SK-MEL-5 (cell line): ENCODE results near the gene NT5M. TPM values are rescaled to one million over a fixed set of nuclear protein-coding genes. Genes with fewer than 3 reads are reported as not detected.
A peak's percentile ranks its signal among the peaks of the same experiment; 100 is the strongest.
"Not testable (repeated sequence)": the region's sequence is repeated elsewhere in the genome, so short reads cannot be mapped to it uniquely, and the experiment has no call there.

Experiments used
- DNase-seq: peaks from one replicate; pipeline ENCODE4 v3.0.0-alpha.2; 2016; ENCODE audit warnings: low read depth, low spot score
- in situ Hi-C: cut with HindIII; loops from 2 replicates; pipeline ENCODE4 v1.10.0; 2016; ENCODE audit warnings: low sequenced_read_pairs, high pct_unique_total_duplicates, low pct_unique_long_range_greater_than_20kb
- total RNA-seq: library from RNA; depleted of rRNA; stranded (reverse); fragments of >200 nt; shearing (Covaris generic); gene quantifications from 2 replicates; pipeline ENCODE4 v1.2.3, GENCODE V29; 2014

Gene NT5M
- total RNA-seq, 1 experiment from 2014 or later: 11.0 TPM

DNA sequence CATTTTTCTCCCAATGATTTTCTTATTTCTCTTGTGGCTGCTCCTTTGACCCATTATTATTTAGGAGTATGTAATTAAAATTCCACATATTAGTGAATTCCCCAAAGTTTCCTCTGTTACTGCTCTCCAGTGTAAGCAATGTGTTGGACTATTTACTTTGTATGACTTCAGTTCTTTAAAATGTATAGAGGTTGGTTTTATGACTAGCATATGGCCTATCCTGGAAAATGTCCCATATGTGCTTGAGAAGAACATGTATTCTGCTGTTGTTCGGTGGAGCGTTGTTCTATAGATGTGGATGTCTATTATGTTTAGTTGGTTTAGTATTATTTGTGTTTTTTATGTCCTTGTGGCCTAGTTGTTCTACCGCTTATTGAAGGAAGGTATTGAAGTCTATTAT, 6.0 kb upstream of the NT5M start:
- no peak for DNase-seq
- in situ Hi-C loops: no loop called here

DNA sequence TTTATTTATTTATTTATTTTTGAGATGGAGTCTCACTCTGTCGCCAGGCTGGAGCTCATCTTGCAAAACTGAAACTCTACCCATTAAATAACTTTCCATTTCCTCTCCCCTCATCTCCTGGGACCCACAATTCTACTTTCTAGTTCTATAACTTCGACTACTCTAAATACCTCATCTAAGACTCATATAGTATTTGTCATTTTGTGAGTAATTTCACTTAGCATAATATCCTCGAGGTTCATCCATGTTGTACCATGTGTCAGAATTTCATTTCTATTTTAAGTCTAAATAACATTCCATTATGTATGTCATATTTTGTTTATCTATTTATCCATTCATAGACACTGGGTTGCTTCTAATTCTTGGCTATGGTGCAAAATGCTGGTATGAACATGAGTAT, 5.1 kb upstream of the NT5M start:
- no peak for DNase-seq

DNA sequence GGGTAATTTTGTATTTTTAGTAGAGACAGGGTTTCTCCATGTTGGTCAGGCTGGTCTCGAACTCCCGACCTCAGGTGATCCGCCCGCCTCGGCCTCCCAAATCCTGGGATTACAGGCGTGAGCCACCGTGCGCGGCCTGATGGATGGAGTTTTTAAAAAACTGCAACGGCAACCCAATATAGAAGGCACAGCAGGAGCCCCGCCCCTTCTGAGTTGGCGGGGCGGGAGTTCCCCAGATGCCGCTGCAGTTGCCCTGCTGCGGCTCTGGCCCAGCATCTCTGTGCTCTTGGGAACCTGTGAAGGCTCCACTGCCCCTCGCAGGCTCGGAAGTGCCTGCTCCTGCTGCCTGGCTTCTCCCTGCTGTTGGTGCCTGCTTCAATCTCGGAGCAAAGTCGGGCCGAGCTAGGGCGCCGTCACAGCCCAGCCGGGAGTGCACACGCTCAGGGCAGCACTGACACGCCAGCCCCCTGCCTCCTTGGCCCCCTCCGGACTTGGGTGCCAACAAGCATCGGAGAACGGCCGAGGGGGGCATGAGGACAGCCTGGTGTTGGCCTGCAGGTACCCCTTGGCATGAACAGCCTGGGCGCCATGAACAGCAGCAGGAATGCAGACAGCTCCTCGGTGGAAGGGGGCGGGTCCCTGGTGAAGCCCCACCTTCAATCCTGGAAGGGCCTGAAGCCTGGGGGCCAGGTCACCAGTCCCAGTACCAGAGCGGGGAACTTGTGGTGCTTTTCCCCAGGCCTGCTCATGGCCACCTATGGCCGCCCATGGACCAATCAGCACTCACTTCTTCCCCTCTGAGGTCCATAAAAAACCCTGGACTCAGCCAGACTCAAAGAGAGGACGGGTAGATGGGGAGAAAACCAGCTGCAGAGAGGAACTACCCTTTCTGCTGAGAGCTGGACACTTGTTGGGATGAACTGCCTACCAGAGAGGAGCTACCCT, 2.3 kb upstream of the NT5M start:
- peak; percentile 85 for DNase-seq
- in situ Hi-C loops: no loop called here

More for the DNA sequence above, 5.1 kb upstream of the NT5M start:
- in situ Hi-C loops: no loop called here

DNA sequence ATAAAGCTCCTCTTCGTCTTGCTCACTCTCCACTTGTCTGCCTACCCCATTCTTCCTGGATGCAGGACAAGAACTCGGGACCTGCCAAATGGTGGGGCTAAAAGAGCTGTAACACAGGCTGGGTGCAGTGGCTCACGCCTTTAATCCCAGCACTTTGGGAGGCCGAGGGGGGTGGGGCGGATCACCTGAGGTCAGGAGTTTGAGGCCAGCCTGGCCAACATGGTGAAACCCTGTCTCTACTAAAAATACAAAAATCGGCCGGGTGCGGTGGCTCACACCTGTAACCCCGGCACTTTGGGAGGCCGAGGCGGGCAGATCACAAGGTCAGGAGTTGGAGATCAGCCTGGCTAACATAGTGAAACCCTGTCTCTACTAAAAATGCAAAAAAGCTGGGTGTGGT, 1.5 kb upstream of the NT5M start:
- DNase-seq, in situ Hi-C loops: not testable (repeated sequence)

DNA sequence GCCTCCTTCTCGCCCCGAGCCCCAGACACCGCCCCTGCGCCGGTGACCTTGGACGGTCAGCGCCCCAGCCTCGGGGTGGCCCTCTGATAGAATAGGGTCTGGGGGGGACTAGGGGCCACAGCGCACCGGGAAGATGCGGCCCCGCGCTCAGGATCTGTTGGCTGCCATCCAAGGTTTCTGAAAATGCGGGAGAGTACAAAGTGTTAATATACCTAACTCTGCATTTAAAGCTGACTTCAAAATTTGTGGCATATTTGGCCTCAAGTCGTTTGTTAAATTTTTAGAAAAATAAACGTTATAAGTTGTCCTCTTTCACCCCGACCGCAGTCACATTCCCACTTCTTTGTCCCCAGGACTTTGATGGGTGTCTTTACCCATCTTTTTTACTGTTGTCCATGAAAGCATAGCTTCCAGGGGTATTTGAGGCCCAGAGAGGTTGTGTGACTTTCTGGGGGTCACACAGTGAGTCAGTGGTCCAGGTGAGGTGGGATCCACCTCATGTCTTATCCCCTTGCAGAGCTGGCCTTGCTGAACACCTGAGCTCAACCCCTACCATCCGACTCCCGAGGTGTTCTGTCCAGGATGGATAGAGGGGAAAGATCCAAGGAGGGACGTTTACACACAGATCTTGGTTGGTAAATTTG, 796 bp downstream of the NT5M start:
- in situ Hi-C loops: no loop called here
- DNase-seq: no peak

DNA sequence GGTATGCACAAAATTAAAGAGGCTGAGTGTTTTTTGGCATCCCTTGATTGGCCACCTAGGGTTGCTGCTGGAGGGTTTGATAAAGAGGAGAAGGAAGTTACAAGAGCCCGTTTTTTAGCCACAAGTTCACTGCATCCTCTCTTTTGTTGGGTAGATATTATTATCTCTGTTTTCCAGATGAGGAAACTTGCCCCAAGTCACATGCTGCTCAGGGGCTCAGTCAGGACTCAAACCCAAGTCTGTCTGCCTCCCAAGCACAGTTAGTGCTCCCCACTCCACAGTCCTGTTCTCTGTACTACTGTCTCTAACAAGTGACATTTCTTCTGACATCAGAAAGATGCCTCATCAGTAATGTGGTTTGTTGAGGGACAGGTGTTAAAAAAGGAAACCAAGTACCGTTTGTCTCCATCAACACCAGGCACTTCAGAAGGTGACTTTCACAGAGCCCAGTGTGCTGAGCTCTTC, 1.4 kb downstream of the NT5M start:
- in situ Hi-C loops: no loop called here
- DNase-seq: no peak

DNA sequence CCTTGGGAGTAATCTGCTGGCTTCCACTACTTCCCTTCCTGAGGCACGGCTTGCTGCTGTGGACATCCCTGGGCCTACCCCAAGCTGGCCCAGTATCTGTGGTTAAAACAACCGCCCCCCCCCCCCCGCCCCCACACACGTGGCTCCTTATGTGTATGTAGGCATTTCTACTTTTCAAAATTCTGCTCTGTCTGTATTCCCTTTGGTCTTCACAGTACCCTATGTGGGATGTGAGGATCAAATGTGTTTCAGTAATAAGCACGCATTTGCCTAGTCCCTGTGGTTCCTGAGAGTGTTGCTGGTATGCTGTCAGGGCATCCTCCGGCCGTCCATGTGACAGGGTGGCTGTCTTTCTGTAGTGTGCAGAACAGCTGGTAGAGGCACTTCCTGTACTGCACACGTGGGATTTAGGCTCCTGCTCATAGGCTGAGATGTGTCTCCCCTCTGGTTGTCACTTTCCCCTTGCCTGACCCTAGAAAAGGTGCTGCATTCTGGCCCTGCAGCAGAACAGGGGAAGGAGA, 2.2 kb downstream of the NT5M start:
- DNase-seq: peak; percentile 74
- in situ Hi-C loops: no loop called here

DNA sequence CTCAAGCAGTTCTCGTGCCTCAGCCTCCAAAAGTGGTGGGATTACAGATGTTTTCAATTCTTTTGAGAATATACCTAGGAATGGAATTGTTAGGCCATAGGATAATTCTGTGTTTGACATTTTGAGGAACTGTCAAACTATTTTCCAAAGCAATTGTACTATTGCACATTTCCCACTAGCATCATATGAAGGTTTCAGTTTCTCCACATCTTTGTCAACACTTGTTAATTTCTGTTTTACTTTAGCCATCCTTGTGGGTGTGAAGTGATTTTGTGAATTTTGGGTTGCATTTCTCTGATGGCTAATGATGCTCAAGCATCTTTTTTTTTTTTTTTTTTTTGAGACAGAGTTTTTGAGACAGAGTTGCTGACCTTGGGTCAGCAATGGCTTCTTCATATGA, 6.2 kb downstream of the NT5M start:
- in situ Hi-C loops: no loop called here
- no peak for DNase-seq

DNA sequence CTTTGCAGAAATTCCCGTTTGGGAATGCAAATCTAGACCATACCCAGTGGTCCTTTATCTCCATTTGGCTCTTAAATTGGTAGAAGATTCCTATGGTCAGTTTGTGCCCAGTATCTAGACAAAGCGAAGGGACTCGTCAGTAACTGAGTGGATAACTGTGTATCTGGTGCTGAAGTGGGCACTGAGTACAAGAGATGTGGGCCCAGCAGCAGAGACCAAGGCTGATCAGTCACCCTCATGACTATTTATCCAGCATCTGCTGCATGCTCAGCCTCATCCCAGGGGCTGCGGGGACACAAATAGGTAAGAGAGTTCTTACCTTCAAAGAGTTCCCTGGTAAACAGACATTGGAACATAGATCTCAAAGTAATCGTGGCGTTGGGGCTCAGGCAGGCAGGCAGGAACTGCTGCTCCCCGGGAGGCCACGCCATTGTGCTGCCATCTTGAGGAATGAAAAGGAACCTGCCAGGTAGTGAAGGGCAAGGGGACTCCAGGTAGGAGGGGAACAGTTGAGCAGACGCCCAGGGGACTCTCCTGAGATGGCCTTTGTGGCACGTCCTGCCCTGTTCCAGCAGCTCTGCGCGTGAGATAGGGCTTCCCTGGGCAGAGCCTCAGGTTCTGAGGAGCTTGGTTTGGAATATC, 10.3 kb downstream of the NT5M start:
- in situ Hi-C loops: no loop called here
- peak; percentile 51 for DNase-seq

DNA sequence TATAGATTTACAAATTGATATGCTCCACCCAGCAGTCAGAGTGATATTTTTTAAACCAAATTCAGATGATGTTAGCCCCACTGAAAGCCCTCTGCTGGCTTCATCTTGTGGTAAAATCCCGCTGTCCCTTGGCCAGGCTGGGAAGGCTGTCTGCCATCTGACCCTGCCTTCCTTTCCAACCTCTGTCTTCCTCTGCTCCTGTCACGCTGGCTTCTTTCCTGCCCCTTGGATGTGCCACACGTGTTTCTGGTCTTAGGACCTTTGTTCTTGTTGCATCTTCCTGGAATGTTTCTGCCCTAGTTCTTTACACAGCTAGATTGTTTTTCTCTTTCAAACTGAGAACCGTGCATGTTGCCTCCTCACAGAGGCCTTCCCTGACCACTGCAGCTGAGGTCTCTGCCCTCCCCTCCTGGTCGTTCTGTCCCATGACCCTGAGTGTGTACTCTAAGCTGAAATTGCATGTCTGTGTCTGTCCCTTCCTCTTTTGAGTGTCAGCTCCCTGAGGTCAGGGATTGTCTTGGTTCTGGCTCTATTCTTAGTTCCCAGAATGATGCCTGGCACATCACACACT, 11.4 kb downstream of the NT5M start:
- in situ Hi-C loops: no loop called here
- no peak for DNase-seq

DNA sequence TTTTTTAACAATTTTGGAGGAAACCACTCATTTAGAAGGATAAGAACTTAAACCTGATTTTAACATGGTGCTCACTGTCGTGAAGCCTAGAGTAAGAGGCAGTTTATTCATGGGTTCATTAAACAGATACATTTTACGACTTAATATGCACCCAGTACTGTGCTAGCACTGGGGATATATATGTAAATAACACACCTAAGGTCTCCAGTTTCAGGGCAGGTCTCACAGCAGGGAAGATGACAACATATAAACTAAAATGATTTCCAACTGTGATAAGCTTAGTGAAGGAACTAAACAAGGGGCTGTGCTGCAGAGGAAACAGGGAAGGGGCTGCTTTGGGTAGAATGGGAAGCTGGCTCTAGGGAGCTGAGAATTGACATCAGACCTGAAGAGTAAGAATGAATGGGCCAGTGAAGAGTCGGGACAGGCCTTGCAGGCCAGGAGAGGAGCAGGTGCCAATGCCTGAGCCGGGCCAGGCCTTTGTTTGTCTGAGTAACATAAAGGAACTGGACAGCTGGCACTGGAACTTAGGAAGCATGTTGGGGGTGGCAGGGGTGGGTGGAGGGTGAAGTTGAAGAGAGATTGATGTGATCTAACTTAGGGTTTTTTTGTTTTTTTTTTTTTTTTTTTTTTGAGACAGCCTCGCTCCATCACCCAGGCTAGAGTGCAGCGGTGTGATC, 12.1 kb downstream of the NT5M start:
- no peak for DNase-seq
- in situ Hi-C loops: no loop called here

DNA sequence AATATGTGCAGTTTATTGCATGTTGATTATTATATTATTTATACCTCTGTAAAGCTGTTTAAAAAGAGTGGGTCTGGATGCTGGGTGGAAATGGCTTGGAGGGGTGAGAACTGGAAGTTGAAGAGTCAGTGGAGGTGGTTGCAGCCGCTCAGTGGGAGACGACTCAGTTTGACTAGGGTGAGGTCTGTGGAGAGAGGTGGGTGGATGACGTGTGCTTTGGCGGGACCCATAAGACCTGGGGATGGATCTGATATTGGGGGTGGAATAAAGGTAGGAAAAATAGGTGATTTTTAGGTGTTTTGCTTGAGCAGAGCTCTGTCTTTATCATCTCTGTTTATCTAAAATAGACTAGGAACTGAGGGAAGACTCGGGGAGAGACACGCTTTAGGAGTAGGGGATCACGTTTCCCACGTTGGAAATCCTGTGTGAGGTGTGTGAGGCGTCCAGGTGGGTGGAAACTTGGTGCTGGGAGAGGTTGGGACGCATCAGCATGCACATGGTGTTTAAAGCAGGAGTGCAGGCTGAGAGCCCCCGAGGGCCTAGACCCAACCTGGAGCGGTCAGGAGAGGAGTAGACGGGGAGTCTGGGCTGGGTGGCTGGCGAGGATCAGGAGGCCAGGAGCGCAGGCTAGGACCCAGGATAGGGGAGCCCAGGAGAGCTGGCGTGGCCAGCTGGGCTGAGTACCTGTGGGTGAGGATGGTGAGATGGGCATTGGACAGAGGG, 17.2 kb downstream of the NT5M start:
- in situ Hi-C loops: no loop called here
- DNase-seq: no peak

DNA sequence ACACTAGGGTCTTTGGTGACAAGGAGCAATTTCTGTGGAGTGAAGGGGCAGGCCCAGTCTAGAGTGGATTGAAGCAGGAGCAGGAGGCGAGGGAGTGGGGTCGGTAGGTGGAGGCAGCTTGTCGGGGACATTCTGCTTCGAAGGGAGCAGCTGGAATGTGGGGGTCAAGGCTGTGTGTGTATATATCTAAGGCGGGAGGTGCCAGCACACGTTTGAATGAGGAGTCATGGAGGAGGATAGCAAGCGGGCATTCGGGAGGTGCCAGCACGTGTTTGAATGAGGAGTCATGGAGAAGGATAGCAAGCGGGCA, 17.7 kb downstream of the NT5M start:
- in situ Hi-C loops: no loop called here
- no peak for DNase-seq

DNA sequence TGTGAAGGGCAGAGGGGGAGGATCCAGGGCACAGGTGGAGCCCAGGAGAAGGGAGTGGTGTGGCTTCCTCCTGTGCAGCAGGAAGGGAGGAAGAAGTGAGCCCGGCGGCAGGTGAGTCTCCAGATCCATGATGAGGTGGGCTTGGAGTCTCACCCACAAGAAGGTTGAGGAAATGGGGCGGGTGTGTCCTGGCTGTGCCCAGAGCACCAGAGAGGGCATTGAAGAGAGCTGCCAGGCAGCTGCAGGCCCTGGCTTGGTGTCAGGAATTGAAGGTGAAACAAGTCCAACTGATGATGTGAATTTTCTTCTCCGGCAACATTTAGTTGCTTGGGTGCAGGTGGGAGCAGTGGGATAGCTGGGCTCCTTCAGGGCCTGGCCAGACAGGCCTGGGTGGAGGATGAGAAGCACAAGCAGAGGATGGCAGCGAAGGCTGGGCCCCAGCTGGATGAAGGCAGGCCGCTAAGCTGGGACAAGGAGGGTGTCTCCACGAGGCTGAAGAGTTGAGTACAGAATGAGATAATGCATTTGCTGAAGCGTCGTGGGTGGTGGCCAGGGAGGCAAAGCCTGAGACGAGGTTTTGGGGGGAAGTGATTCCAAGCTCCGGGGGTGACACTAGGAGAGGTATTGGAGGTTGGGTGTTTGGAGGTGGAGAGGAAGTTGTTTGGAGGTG, 18.3 kb downstream of the NT5M start:
- no peak for DNase-seq
- in situ Hi-C loops: no loop called here

DNA sequence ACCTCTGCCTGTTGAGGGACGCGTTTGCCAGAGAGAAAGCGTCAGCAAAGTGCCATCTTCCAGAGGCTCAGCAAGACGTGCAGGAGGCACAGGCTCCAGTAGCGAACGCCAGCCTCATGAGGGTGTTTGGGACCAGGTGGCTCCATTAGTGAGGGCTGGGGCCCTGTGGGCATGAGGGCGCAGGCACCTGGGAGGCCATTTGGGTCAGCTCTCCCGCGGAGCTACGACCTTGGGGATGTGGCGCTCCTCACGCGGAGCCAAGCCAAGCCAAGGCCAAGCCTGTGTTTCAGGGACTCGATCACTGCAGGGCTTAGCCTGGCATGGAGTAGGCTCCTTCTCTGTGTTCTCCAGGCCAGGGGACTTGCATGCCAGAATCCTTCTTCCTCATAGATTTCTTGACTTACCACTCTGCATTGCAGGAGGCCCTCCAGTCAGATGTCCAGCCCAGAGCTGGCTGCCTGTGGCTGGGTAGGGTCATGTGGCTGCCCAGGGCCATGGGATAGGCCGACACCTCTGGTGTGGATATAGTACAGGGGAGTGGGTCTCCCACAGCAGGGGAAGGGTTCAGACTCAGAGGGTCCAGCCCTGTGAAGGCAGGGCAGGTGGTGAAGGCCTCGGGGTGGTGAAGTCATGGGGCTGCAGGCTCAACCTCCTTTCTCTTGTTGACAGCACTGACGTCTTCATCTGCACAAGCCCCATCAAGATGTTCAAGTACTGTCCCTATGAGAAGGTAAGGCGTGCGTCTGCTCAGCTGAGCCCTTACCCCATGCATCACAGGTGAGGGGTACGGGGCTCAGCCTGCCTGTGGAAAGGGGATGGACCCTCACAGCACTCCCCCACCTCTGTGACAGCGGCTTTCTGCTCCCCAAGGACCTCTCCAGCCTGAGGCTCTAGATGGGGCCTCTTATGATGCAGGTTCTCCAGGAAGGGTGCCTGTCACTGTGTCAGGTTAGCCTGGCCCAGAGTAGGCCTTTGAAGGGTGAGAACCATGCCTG, 19.6 kb downstream of the NT5M start:
- in situ Hi-C loops: no loop called here
- no peak for DNase-seq
